ENCODE data around the gene POLR2L. TPM values are rescaled to one million over a fixed set of nuclear protein-coding genes. Genes with fewer than 3 reads are reported as not detected.
A peak's percentile ranks its signal among the peaks of the same experiment; 100 is the strongest.

Gene POLR2L
- total and polyA plus RNA-seq, 2 of the 13 experiments (the other 11 are each of a cell fraction or from before 2014, with no cell fraction given), result 104 to 114 TPM

- TF ChIP-seq, protein P1, sequence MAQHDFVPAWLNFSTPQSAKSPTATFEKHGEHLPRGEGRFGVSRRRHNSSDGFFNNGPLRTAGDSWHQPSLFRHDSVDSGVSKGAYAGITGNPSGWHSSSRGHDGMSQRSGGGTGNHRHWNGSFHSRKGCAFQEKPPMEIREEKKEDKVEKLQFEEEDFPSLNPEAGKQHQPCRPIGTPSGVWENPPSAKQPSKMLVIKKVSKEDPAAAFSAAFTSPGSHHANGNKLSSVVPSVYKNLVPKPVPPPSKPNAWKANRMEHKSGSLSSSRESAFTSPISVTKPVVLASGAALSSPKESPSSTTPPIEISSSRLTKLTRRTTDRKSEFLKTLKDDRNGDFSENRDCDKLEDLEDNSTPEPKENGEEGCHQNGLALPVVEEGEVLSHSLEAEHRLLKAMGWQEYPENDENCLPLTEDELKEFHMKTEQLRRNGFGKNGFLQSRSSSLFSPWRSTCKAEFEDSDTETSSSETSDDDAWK (CRISPR knock-in tag; IDR thresholded peaks at IDR 0.05), result no peak
- TF ChIP-seq NFYB (CRISPR knock-in tag; IDR thresholded peaks at IDR 0.05) (no peak), YY1 (IDR thresholded peaks at IDR 0.05; ENCODE audit: insufficient read depth, insufficient replicate concordance, low read depth, low read length) (peak; percentile 83), HIVEP1 (CRISPR knock-in tag; IDR thresholded peaks at IDR 0.05) (no peak), SMARCC2 (IDR thresholded peaks at IDR 0.05) (no peak), KLF15 (CRISPR knock-in tag; IDR thresholded peaks at IDR 0.05; ENCODE audit: borderline replicate concordance) (no peak), EHMT2 (IDR thresholded peaks at IDR 0.05; ENCODE audit: borderline replicate concordance, low read depth, low read length) (no peak), SMAD9 (CRISPR knock-in tag; IDR thresholded peaks at IDR 0.05) (0 out of 2 replicates have a peak, but pooled peaks have one; percentile 82), NCOA1 (CRISPR knock-in tag; IDR thresholded peaks at IDR 0.05) (no peak), POLR2AphosphoS2 (IDR thresholded peaks at IDR 0.05; ENCODE audit: low read depth, low read length) (peak; percentile 77; the same call in 1 of the 2 replicates), GABPA (IDR thresholded peaks at IDR 0.05; ENCODE audit: low read depth, low read length) (no peak), GABPA (CRISPR knock-in tag; IDR thresholded peaks at IDR 0.05; ENCODE audit: low read depth) (no peak), ZNF260 (CRISPR knock-in tag; IDR thresholded peaks at IDR 0.05; ENCODE audit: borderline replicate concordance, low read depth) (no peak), DR1 (CRISPR knock-in tag; IDR thresholded peaks at IDR 0.05) (peak; percentile 63; the same call in 1 of the 2 replicates), ZNF670 (CRISPR knock-in tag; IDR thresholded peaks at IDR 0.05; ENCODE audit: borderline replicate concordance) (peak; percentile 36; the same call in 1 of the 2 replicates), GLI4 (CRISPR knock-in tag; IDR thresholded peaks at IDR 0.05; ENCODE audit: borderline replicate concordance) (peak; percentile 95), CEBPB (IDR thresholded peaks at IDR 0.05; ENCODE audit: borderline replicate concordance, low read depth, low read length) (no peak), HNF4G (IDR thresholded peaks at IDR 0.05; ENCODE audit: borderline replicate concordance, low read depth, low read length) (no peak), HNF4G (CRISPR knock-in tag; IDR thresholded peaks at IDR 0.05; ENCODE audit: borderline replicate concordance, low read depth) (no peak), ATF5 (CRISPR knock-in tag; IDR thresholded peaks at IDR 0.05; ENCODE audit: low read depth) (no peak; the same call in 1 of the 2 replicates), ZNF770 (CRISPR knock-in tag; IDR thresholded peaks at IDR 0.05) (peak; percentile 14; the same call in 1 of the 2 replicates), ZNF652 (CRISPR knock-in tag; IDR thresholded peaks at IDR 0.05; ENCODE audit: borderline replicate concordance, low read depth) (no peak), SRY (CRISPR knock-in tag; IDR thresholded peaks at IDR 0.05) (peak; percentile 62; the same call in 1 of the 2 replicates), HNRNPUL1 (IDR thresholded peaks at IDR 0.05; ENCODE audit: low read depth, low read length) (no peak)
- TF ChIP-seq, protein P2, sequence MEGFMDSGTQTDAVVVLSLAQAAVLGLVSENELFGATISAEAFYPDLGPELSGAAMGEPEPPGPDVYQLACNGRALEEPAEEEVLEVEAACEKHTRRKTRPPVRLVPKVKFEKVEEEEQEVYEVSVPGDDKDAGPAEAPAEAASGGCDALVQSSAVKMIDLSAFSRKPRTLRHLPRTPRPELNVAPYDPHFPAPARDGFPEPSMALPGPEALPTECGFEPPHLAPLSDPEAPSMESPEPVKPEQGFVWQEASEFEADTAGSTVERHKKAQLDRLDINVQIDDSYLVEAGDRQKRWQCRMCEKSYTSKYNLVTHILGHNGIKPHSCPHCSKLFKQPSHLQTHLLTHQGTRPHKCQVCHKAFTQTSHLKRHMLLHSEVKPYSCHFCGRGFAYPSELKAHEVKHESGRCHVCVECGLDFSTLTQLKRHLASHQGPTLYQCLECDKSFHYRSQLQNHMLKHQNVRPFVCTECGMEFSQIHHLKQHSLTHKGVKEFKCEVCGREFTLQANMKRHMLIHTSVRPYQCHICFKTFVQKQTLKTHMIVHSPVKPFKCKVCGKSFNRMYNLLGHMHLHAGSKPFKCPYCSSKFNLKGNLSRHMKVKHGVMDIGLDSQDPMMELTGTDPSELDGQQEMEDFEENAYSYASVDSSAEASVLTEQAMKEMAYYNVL (CRISPR knock-in tag; IDR thresholded peaks at IDR 0.05; ENCODE audit: borderline replicate concordance), result no peak
Measured at GRCh38 chr11:842370-843002, at the start of gene POLR2L, which contains the start of gene TSPAN4 (continued).
